CD14-positive monocyte (primary cell): ENCODE results near the gene ZFP91. TPM values are rescaled to one million over a fixed set of nuclear protein-coding genes. Genes with fewer than 3 reads are reported as not detected.

ENCODE experiments used
- DNase-seq, 3 donors: peaks; one replicate each; pipeline ENCODE4 v3.0.0-alpha.2; 2011 to 2022
- H2AFZ ChIP-seq: 2 replicates; pipeline ENCODE4 v1.6.0; 2012; ENCODE audit warnings: mild to moderate bottlenecking, low read depth, low read length, inconsistent platforms; ENCODE audit not compliant: insufficient read depth, poor library complexity, severe bottlenecking
- H3K27ac ChIP-seq, 2 donors: 1 replicate in 1 of 2; 2 replicates in 1 of 2; pipeline ENCODE4 v1.5.1; 2012 to 2013; ENCODE audit warnings: low read length in 2 of 2, control low read depth in 1 of 2, inconsistent platforms in 1 of 2, low read depth in 1 of 2, mild to moderate bottlenecking in 1 of 2
- H3K27me3 ChIP-seq, 2 donors: one replicate each; pipeline versions ENCODE4 v1.6.0 to v1.6.1; 2011 to 2013; ENCODE audit warnings: low read length in 2 of 2; ENCODE audit not compliant: control insufficient read depth in 2 of 2, insufficient read depth in 2 of 2
- H3K36me3 ChIP-seq, 2 donors: replicated peaks in 1 of 2; 1 replicate in 1 of 2; 2 replicates in 1 of 2; pipeline versions ENCODE4 v1.5.1 to v1.6.1; 2012 to 2013; ENCODE audit warnings: low read length in 2 of 2, control low read depth in 1 of 2, inconsistent platforms in 1 of 2, mild to moderate bottlenecking in 1 of 2; ENCODE audit not compliant: insufficient read depth in 2 of 2, control insufficient read depth in 1 of 2
- H3K4me1 ChIP-seq, 2 donors: 1 replicate in 1 of 2; 2 replicates in 1 of 2; pipeline versions ENCODE4 v1.5.1 to v1.6.1; 2012 to 2013; ENCODE audit warnings: low read length in 2 of 2, control low read depth in 1 of 2, inconsistent platforms in 1 of 2, mild to moderate bottlenecking in 1 of 2, moderate library complexity in 1 of 2; ENCODE audit not compliant: insufficient read depth in 2 of 2, control insufficient read depth in 1 of 2
- H3K4me2 ChIP-seq: replicated peaks from 2 replicates; pipeline ENCODE3; 2012; ENCODE audit warnings: low read length, moderate library complexity, mild to moderate bottlenecking; ENCODE audit not compliant: poor library complexity, severe bottlenecking; ENCODE audit errors: extremely low read depth
- H3K4me3 ChIP-seq, 3 experiments: fragments of 200-600 bp in 1 of 3; sonication (generic) in 1 of 3; replicated peaks in 1 of 3; 1 replicate in 2 of 3; 2 replicates in 1 of 3; pipeline ENCODE4 v1.5.1; 2011 to 2013; ENCODE audit warnings: low read length in 3 of 3, mild to moderate bottlenecking in 3 of 3, control low read depth in 2 of 3, low read depth in 2 of 3, inconsistent platforms in 1 of 3, moderate library complexity in 1 of 3
- H3K79me2 ChIP-seq: 2 replicates; pipeline ENCODE4 v1.6.0; 2012; ENCODE audit warnings: mild to moderate bottlenecking, control low read depth, inconsistent platforms, low read length, moderate library complexity; ENCODE audit not compliant: insufficient read depth
- H3K9ac ChIP-seq: 2 replicates; pipeline ENCODE4 v1.6.0; 2017; ENCODE audit warnings: low read length, mild to moderate bottlenecking; ENCODE audit not compliant: insufficient read depth, poor library complexity, severe bottlenecking
- H3K9me3 ChIP-seq, 2 donors: replicated peaks in 1 of 2; 1 replicate in 1 of 2; 2 replicates in 1 of 2; pipeline versions ENCODE4 v1.5.1 to v1.6.1; 2012 to 2013; ENCODE audit warnings: low read length in 2 of 2, control low read depth in 1 of 2; ENCODE audit not compliant: control insufficient read depth in 1 of 2, insufficient read depth in 1 of 2
- H4K20me1 ChIP-seq: 2 replicates; pipeline ENCODE4 v1.6.0; 2012; ENCODE audit warnings: mild to moderate bottlenecking, low read length, control low read depth, moderate library complexity; ENCODE audit not compliant: insufficient read depth
- H3K27ac Mint-ChIP-seq, 7 donors: one replicate each; pipeline ENCODE4 v1.8.0; 2020; ENCODE audit warnings: mild to moderate bottlenecking in 7 of 7, mixed read lengths in 7 of 7, moderate library complexity in 6 of 7, inconsistent platforms in 2 of 7
- H3K27me3 Mint-ChIP-seq, 3 donors: one replicate each; pipeline ENCODE4 v1.8.0; 2021 to 2022; ENCODE audit warnings: low read depth in 3 of 3, mild to moderate bottlenecking in 3 of 3, mixed read lengths in 3 of 3, moderate library complexity in 3 of 3, inconsistent platforms in 1 of 3
- H3K36me3 Mint-ChIP-seq, 2 donors: one replicate each; pipeline ENCODE4 v1.8.0; 2020; ENCODE audit warnings: mixed read lengths in 2 of 2, inconsistent platforms in 1 of 2, mild to moderate bottlenecking in 1 of 2
- H3K4me1 Mint-ChIP-seq: one replicate; pipeline ENCODE4 v1.8.0; 2020; ENCODE audit warnings: mild to moderate bottlenecking, mixed read lengths
- H3K4me3 Mint-ChIP-seq, 2 donors: one replicate each; pipeline ENCODE4 v1.8.0; 2020; ENCODE audit warnings: mild to moderate bottlenecking in 2 of 2, mixed read lengths in 2 of 2, moderate library complexity in 1 of 2
- H3K9me3 Mint-ChIP-seq, 7 donors: one replicate each; pipeline ENCODE4 v1.8.0; 2020 to 2022; ENCODE audit warnings: mixed read lengths in 7 of 7, mild to moderate bottlenecking in 6 of 7, moderate library complexity in 6 of 7, inconsistent platforms in 2 of 7
- WGBS: methylation state at CpG from one replicate; pipeline ENCODE4 v1.1.5; 2013; ENCODE audit warnings: missing lambda C conversion rate; ENCODE audit not compliant: insufficient coverage; 5-methylcytosine and 5-hydroxymethylcytosine counted together
- intact Hi-C, 2 donors: fragments of 100-400 bp; cut with micrococcal nuclease; formaldehyde crosslinking; loops; one replicate each; pipeline versions ENCODE4 v1.15.0 to v1.15.1; 2023
- polyA plus RNA-seq, 3 donors: library from polyadenylated mRNA; depleted of rRNA in 1 of 3; unstranded in 2 of 3; stranded (reverse) in 1 of 3; fragments of 300-500 nt in 2 of 3; fragments of >200 nt in 1 of 3; fragmentation: Illumina TruSeq in 2 of 3; gene quantifications; 1 replicate in 2 of 3; 2 replicates in 1 of 3; pipeline ENCODE4 v1.2.3, GENCODE V29; 2012 to 2021
- TF ChIP-seq, protein P1 (sequence below): fragments of 200-600 bp; IDR thresholded peaks from one replicate; pipeline ENCODE4 v1.8.0; 2022; ENCODE audit warnings: antibody characterized with exemption, mild to moderate bottlenecking

The ZFP91 gene
- polyA plus RNA-seq, 3 donors = 8.0 to 15.8 (median 8.3) TPM

DNA sequence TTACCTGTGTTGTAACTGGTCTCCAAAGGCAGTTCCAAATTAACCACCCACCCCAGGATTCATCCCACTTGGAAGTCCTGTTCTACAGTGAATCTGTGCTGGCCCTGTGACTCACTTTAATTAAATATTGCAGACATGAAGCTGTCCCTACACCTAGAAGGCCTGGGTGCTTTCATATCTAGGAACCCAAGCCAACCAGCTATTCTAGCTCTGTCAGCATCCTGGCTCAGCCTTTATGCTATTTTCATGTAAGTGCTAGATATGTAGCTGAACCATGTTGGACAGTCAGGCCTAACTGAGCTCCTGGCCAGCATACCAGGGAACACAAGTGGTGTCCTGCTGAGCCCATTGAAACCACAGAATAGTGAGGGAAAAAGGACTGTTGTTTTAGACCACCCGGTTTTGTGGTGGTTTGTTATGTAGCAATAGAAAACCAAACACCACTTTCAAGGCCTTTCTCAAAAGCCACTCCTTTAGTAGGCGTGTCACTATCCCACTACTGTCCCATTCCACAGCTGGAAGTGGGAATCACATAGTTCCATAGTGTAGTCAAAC is 73.9 kb downstream of the ZFP91 start:
- no peak overlapping the region for H3K4me3 ChIP-seq
- no peaks in the 10 kb centered on the region for H3K9me3 ChIP-seq
- no peaks in the 10 kb centered on the region for H4K20me1 ChIP-seq
- H3K9me3 Mint-ChIP-seq = peaks cover 0 to 2% (median 0%) of the 10 kb centered on the region in 7 donors
- TF ChIP-seq, protein P1, sequence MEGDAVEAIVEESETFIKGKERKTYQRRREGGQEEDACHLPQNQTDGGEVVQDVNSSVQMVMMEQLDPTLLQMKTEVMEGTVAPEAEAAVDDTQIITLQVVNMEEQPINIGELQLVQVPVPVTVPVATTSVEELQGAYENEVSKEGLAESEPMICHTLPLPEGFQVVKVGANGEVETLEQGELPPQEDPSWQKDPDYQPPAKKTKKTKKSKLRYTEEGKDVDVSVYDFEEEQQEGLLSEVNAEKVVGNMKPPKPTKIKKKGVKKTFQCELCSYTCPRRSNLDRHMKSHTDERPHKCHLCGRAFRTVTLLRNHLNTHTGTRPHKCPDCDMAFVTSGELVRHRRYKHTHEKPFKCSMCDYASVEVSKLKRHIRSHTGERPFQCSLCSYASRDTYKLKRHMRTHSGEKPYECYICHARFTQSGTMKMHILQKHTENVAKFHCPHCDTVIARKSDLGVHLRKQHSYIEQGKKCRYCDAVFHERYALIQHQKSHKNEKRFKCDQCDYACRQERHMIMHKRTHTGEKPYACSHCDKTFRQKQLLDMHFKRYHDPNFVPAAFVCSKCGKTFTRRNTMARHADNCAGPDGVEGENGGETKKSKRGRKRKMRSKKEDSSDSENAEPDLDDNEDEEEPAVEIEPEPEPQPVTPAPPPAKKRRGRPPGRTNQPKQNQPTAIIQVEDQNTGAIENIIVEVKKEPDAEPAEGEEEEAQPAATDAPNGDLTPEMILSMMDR = no peak
- intact Hi-C loops = loop anchor here in 1 of 2 donors (10.0 kb wide), 2 partner anchors 252 to 412 kb away; no protein-coding TSS in a partner anchor
- no peaks in the 10 kb centered on the region for H3K79me2 ChIP-seq
- H3K27ac Mint-ChIP-seq = no peak overlapping the region
- H3K4me3 Mint-ChIP-seq = no peak overlapping the region
- no CpG with 5 or more reads among the region's 2 CpGs for WGBS
- H3K36me3 ChIP-seq = no peaks in the 10 kb centered on the region
- no peak for DNase-seq
- no peak overlapping the region for H3K27ac ChIP-seq
- no peaks in the 10 kb centered on the region for H3K4me1 ChIP-seq
- H3K4me1 Mint-ChIP-seq = peaks cover 4% of the 10 kb centered on the region
- no peaks in the 10 kb centered on the region for H3K36me3 Mint-ChIP-seq
- H2AFZ ChIP-seq = no peak overlapping the region
- H3K4me2 ChIP-seq = no peak overlapping the region
- no peak overlapping the region for H3K9ac ChIP-seq
- no peaks in the 10 kb centered on the region for H3K27me3 ChIP-seq
- no peaks in the 10 kb centered on the region for H3K27me3 Mint-ChIP-seq

DNA sequence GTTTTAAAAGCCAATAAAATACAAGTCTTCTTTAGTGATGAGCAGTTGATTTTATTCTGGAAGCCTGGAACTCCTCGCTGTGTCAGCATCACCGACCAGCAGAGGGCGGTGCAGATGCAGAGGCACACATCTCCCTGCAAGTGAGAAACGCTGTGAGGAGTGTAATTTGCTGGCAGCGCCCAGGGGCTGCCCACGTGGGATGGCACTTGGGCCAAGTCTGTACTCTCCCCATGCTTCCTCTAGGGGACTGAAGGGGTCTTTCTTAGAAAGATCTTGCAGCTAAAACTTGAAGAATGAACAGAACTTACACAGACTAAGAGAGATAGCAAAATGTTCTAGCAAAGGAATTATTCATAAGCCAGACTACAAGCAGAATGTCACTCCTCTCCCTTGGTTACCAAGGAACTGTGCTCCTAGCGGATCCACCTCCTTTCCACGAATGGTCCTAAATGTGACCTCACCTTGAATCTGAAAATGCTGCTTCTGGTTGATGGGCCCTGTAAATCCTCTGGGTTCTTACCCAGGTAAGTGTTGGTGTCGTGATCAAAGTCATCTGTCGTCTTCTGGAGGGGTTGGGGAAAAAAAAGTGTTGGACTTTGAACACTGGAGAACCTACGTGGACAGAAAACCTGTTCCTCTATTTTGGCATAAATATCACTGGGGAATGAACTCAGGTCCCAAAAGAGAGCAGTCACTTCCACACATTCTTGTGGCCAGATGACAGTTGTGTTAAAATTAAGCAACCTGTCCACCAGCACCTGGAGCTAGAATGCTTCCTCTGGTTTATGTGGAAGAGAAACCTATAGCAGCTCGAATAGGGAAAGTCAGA is 75.4 kb downstream of the ZFP91 start:
- TF ChIP-seq, protein P1 = peak; percentile 91
- Histone ChIP-seq H3K79me2 (no peaks in the 10 kb centered on the region), H3K27me3 (no peaks in the 10 kb centered on the region), H3K36me3 (no peaks in the 10 kb centered on the region), H3K9me3 (no peaks in the 10 kb centered on the region), H3K9ac (no peak overlapping the region), H2AFZ (no peak overlapping the region), H3K4me1 (no peaks in the 10 kb centered on the region), H3K4me2 (no peak overlapping the region), H4K20me1 (no peaks in the 10 kb centered on the region), H3K4me3 (no peak overlapping the region), H3K27ac (no peak overlapping the region)
- DNase-seq = peak; percentile 45 to 67 (median 56)
- H3K27ac Mint-ChIP-seq = no peak overlapping the region
- WGBS = 41% methylated on average over 9 of the region's 12 CpGs
- intact Hi-C loops = loop anchor here (2.0 to 10.0 kb wide), 3 partner anchors 135 to 411 kb away; no protein-coding TSS in a partner anchor
- H3K36me3 Mint-ChIP-seq = no peaks in the 10 kb centered on the region
- H3K9me3 Mint-ChIP-seq = no peaks in the 10 kb centered on the region
- H3K4me3 Mint-ChIP-seq = no peak overlapping the region
- H3K4me1 Mint-ChIP-seq = peaks cover 4% of the 10 kb centered on the region
- H3K27me3 Mint-ChIP-seq = peaks cover 0 to 2% (median 0%) of the 10 kb centered on the region in 3 donors
